ENCODE data around the gene RAD51B.

- TF ChIP-seq CTCF (IDR thresholded peaks at IDR 0.05) (no peak), POLR2A (IDR thresholded peaks at IDR 0.05) (no peak), POLR2AphosphoS5 (IDR thresholded peaks at IDR 0.05) (no peak), EP300 (IDR thresholded peaks at IDR 0.05) (no peak)
Measured at GRCh38 chr14:68141281-68142088, 321.9 kb downstream of the RAD51B start.
